ENCODE results near the gene CD81.

Gene CD81

DNA sequence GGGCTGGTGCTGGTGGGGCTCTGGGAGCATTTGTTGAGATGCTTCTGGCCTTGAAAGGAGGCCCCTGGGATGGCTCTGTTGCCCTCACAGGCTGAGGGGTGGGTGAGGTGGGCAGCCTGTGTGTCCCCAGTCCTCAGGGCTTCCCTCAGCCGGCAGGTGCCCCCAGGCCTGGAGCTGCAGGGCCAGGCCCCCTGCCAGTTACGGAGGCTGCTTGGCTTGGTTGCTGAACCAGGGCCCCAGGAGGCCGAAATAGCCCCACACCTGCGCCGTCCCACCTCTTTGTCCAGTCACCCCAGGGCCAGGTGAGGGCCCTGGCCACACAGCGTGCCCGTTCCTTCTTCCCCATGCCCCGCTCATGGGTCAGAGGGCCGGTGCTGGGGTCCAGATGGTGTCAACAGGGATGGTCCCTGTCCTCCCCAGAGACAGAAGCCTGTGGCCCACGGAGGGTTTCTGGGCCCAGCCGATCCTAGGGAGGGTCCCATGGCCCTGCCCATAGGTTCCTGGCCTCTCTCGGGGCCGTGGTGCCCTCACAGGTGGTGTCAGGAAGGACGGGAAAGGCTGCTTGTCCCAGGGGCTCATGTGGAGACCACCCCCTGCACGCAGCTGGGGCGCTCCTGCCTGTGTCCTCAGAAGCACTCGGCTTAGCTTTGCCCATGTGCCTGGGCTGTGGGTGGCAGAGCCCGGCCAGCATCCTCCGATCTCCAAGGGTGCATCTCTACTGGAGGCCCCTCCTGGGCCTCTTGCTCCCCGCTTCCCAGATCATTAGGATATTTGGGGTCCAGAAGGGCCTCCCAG lies 14.3 kb downstream of the CD81 start:
- Histone ChIP-seq H3K27me3 (no peaks in the 10 kb centered on the region), H3K4me3 (no peak overlapping the region), H3K27ac (peak overlapping the region; percentile 63 to 69), H3K36me3 (peaks cover 16 to 62% (median 55%) of the 10 kb centered on the region in 3 donors), H3K9me3 (no peaks in the 10 kb centered on the region), H3K4me1 (peaks cover 0 to 59% (median 52%) of the 10 kb centered on the region in 4 donors)
- TF ChIP-seq, protein P1, sequence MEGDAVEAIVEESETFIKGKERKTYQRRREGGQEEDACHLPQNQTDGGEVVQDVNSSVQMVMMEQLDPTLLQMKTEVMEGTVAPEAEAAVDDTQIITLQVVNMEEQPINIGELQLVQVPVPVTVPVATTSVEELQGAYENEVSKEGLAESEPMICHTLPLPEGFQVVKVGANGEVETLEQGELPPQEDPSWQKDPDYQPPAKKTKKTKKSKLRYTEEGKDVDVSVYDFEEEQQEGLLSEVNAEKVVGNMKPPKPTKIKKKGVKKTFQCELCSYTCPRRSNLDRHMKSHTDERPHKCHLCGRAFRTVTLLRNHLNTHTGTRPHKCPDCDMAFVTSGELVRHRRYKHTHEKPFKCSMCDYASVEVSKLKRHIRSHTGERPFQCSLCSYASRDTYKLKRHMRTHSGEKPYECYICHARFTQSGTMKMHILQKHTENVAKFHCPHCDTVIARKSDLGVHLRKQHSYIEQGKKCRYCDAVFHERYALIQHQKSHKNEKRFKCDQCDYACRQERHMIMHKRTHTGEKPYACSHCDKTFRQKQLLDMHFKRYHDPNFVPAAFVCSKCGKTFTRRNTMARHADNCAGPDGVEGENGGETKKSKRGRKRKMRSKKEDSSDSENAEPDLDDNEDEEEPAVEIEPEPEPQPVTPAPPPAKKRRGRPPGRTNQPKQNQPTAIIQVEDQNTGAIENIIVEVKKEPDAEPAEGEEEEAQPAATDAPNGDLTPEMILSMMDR (IDR thresholded peaks at IDR 0.05): no peak
- intact Hi-C loops (cut with DNase I; ENCODE audit: low total_unique reads): no loop called here
- no peak for DNase-seq

DNA sequence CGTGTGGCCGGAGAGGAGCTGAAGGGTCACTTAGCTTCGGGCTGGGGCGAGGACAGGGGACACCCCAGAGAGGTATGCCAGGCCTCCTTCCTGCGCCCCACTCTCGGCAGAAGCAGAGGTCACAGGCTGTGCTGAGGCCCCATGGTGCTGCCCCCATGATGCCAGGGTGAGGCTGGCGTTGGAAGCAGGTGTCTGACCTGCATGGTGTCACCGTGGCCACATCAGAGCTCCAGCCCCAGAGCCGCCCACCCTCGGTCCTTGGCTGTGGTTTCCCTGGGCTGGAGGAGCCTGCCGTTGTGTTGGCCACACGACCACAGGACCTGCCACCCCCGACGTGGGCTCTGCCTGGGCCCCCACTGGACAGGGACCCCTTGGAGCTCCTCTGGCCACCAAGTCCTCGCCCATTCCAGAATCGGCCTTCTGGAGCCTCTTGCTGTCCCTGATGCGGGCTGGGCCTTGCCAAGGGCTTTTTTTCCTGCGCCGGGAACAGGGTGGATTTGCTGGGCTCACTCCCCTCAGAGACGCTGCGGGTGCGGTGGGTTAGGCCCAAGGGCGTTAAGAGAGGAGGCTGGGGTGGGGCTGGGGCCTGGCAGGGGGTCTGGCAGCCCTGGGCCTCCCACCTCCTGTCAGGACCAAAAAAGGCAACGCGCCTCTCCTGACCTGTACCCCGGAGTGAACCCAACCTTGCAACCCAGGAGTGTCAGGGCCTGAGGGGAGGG lies 15.3 kb downstream of the CD81 start:
- intact Hi-C loops (cut with DNase I; ENCODE audit: low total_unique reads): no loop called here
- TF ChIP-seq, protein P1 (IDR thresholded peaks at IDR 0.05): no peak
- Histone ChIP-seq H3K4me3 (no peak overlapping the region), H3K27ac (peak overlapping the region; percentile 63 to 69), H3K9me3 (no peaks in the 10 kb centered on the region), H3K4me1 (peaks cover 0 to 49% (median 42%) of the 10 kb centered on the region in 4 donors), H3K36me3 (peaks cover 25 to 72% (median 64%) of the 10 kb centered on the region in 3 donors), H3K27me3 (no peaks in the 10 kb centered on the region)
- DNase-seq: no peak

DNA sequence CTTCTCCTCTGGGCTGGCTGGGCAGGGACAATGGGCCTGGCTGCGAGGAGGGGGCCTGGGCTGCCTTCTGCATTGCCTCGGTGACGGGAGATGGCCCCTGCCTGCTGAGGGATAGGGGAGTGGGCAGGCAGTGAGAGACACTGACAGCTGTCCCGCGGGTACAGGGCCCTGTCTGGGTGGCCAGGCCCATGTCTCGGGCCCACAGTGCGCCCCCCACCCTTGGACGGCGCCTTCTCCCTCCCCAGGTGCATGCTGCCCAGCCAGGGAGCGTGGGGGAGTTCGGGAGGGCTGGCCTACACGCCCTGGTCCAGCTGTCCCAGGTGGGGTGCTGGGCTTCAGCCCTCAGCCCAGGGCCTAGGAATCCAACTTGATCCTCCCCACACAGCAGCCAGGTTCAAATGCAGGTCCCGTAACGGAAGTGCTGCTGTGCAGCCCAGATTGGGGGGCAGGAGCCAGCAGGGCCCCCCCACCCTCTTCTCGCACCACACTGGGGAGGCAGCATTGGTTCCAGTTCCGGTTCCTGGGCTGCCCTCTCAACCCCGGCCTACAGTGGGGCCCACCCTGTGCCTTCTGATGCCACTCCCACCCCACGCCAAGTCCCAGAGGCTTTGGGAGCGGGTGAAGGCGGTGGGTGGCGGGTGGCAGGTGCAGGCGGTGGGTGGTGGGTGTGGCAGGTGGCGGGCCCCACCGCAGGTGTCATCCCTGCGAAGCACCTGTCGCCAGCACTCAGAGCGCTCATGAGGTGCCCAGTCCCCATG lies 16.2 kb downstream of the CD81 start:
- Histone ChIP-seq H3K9me3 (no peaks in the 10 kb centered on the region), H3K27me3 (no peaks in the 10 kb centered on the region), H3K4me3 (no peak overlapping the region), H3K4me1 (peaks cover 0 to 40% (median 33%) of the 10 kb centered on the region in 4 donors), H3K27ac (peak overlapping the region in 1 of 2 donors; percentile 63), H3K36me3 (peaks cover 25 to 78% (median 64%) of the 10 kb centered on the region in 3 donors)
- TF ChIP-seq, protein P1 (IDR thresholded peaks at IDR 0.05): no peak
- DNase-seq: no peak
- intact Hi-C loops (cut with DNase I; ENCODE audit: low total_unique reads): no loop called here

DNA sequence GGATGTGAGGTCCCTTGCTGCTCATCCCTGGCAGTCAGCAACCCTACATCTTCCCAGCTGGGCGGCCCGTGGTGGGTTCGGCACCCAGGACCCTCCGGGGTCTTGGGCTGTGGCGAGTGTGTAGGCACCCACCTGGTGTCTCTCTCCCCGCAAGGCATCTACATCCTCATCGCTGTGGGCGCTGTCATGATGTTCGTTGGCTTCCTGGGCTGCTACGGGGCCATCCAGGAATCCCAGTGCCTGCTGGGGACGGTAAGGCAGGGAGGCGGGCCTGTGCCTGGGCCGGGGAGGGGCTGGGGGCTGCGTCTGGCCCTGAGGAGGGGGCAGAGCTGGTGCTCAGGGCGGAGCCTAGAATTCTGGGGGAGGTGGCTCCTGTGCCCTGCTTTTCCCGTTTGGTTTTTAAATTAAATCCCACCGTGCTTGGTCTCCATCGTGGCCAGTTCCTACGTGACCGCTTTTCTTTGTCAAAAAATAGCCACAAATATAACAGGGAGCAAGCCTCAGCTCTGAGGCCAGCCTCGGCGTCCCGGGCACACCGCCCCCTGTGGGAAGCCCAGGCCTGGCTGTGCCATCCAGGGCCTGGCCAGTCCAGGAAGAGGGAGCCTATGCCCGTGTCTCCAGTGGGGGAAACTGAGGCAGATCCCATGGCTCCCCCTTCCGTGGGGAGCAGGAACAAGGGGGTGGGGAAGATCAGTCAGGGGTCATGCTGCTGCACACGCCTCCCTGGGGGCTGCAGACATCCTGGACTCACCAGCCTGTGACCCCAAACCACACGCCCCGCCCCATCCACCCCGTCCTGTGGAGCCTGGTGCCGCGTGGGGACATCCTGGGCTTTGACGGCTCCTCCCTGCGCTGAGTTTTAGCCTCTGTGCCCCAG lies 17.1 kb downstream of the CD81 start:
- peak overlapping the region in 1 of 2 donors; percentile 8 for H3K27ac ChIP-seq
- H3K36me3 ChIP-seq: peaks cover 25 to 82% (median 64%) of the 10 kb centered on the region in 3 donors
- H3K27me3 ChIP-seq: no peaks in the 10 kb centered on the region
- peaks cover 0 to 39% (median 32%) of the 10 kb centered on the region in 4 donors for H3K4me1 ChIP-seq
- intact Hi-C loops (cut with DNase I; ENCODE audit: low total_unique reads): no loop called here
- TF ChIP-seq, protein P1 (IDR thresholded peaks at IDR 0.05): no peak
- H3K4me3 ChIP-seq: no peak overlapping the region
- no peaks in the 10 kb centered on the region for H3K9me3 ChIP-seq
- no peak for DNase-seq

DNA sequence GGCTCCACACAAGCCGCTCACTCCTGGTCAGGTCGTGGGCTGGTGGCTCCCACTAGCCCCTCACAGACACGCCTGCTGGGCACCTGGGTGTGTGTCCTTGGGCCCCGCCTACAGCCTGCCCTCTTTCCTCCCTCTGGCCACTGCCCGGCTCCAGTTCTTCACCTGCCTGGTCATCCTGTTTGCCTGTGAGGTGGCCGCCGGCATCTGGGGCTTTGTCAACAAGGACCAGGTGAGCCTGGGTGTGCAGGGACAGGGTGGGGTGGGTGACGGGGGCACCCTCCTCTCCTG lies 17.7 kb downstream of the CD81 start:
- Histone ChIP-seq H3K4me3 (no peak overlapping the region), H3K4me1 (peaks cover 0 to 39% (median 32%) of the 10 kb centered on the region in 4 donors), H3K27ac (peak overlapping the region in 1 of 2 donors; percentile 8), H3K9me3 (no peaks in the 10 kb centered on the region), H3K27me3 (no peaks in the 10 kb centered on the region), H3K36me3 (peaks cover 25 to 82% (median 64%) of the 10 kb centered on the region in 3 donors)
- DNase-seq: no peak
- TF ChIP-seq, protein P1 (IDR thresholded peaks at IDR 0.05): no peak
- intact Hi-C loops (cut with DNase I; ENCODE audit: low total_unique reads): no loop called here
